ENCODE results near the gene SORCS2. TPM values are rescaled to one million over a fixed set of nuclear protein-coding genes. Genes with fewer than 3 reads are reported as not detected.

SORCS2 gene
- total RNA-seq, 1 donor, result 0.27 TPM

GRCh38 chr4:7689773-7690693 lies 497.7 kb downstream of the SORCS2 start:
- DNase-seq (ENCODE audit: low read depth), result no peak

DNA sequence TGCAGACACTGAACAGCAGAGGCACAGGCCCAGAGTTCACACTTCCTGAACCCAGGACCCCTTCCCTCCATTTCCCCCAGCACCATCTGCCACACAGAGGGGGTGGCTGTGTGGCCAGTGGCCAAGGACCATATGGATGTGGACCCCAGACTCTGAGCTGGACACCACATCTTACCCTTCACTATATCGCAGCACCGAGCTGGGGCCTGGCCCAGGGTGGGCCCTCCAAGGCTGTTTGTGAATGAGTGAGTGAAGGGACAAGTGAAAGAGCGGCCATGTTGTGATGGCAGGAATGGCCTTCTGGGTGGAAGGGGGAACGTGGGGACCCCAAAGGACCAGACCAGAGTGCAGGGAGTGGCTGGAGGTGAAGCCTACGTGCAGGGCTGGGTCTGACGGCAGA lies 498.7 kb downstream of the SORCS2 start:
- TF ChIP-seq, protein P1, sequence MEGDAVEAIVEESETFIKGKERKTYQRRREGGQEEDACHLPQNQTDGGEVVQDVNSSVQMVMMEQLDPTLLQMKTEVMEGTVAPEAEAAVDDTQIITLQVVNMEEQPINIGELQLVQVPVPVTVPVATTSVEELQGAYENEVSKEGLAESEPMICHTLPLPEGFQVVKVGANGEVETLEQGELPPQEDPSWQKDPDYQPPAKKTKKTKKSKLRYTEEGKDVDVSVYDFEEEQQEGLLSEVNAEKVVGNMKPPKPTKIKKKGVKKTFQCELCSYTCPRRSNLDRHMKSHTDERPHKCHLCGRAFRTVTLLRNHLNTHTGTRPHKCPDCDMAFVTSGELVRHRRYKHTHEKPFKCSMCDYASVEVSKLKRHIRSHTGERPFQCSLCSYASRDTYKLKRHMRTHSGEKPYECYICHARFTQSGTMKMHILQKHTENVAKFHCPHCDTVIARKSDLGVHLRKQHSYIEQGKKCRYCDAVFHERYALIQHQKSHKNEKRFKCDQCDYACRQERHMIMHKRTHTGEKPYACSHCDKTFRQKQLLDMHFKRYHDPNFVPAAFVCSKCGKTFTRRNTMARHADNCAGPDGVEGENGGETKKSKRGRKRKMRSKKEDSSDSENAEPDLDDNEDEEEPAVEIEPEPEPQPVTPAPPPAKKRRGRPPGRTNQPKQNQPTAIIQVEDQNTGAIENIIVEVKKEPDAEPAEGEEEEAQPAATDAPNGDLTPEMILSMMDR (IDR thresholded peaks at IDR 0.05; ENCODE audit: insufficient read depth, low read length), result no peak
- no peak overlapping the region for H3K4me3 ChIP-seq (ENCODE audit: low read depth, low read length)
- no peak for DNase-seq (ENCODE audit: low read depth)

More at GRCh38 chr4:7689773-7690693, 497.7 kb downstream of the SORCS2 start:
- no peak overlapping the region for H3K4me3 ChIP-seq (ENCODE audit: low read depth, low read length)
- TF ChIP-seq, protein P1 (IDR thresholded peaks at IDR 0.05; ENCODE audit: insufficient read depth, low read length), result no peak

GRCh38 chr4:7691982-7692381 lies 499.6 kb downstream of the SORCS2 start:
- no peak overlapping the region for H3K4me3 ChIP-seq (ENCODE audit: low read depth, low read length)
- TF ChIP-seq, protein P1 (IDR thresholded peaks at IDR 0.05; ENCODE audit: insufficient read depth, low read length), result no peak
- DNase-seq (ENCODE audit: low read depth), result no peak

GRCh38 chr4:7692451-7693236 lies 500.3 kb downstream of the SORCS2 start:
- H3K4me3 ChIP-seq (ENCODE audit: low read depth, low read length), result no peak overlapping the region
- DNase-seq (ENCODE audit: low read depth), result no peak
- TF ChIP-seq, protein P1 (IDR thresholded peaks at IDR 0.05; ENCODE audit: insufficient read depth, low read length), result no peak

- DNase-seq (ENCODE audit: low read depth), result no peak
- TF ChIP-seq, protein P1 (IDR thresholded peaks at IDR 0.05; ENCODE audit: insufficient read depth, low read length), result no peak
- H3K4me3 ChIP-seq (ENCODE audit: low read depth, low read length), result no peak overlapping the region
Measured at GRCh38 chr4:7693237-7693608, 500.9 kb downstream of the SORCS2 start.

GRCh38 chr4:7693711-7694110 lies 501.4 kb downstream of the SORCS2 start:
- no peak for DNase-seq (ENCODE audit: low read depth)
- TF ChIP-seq, protein P1 (IDR thresholded peaks at IDR 0.05; ENCODE audit: insufficient read depth, low read length), result no peak
- no peak overlapping the region for H3K4me3 ChIP-seq (ENCODE audit: low read depth, low read length)
